Putamen (tissue), 1 donor: ENCODE data around the gene WDFY1.
"Not testable (repeated sequence)": the region's sequence is repeated elsewhere in the genome, so short reads cannot be mapped to it uniquely, and the experiment has no call there.

Source experiments
- DNase-seq: peaks from one replicate; pipeline ENCODE4 v3.0.0-alpha.2; 2016; ENCODE audit warnings: low spot score

The WDFY1 gene

GRCh38 chr2:223957092-223957851 is 12.1 kb upstream of the WDFY1 start, which contains the start of gene MRPL44:
Gene MRPL44 (plus strand): TSS chr2:223957463. CDS start chr2:223957473, 10 bp downstream.
- DNase-seq, result peak; percentile 97

DNA sequence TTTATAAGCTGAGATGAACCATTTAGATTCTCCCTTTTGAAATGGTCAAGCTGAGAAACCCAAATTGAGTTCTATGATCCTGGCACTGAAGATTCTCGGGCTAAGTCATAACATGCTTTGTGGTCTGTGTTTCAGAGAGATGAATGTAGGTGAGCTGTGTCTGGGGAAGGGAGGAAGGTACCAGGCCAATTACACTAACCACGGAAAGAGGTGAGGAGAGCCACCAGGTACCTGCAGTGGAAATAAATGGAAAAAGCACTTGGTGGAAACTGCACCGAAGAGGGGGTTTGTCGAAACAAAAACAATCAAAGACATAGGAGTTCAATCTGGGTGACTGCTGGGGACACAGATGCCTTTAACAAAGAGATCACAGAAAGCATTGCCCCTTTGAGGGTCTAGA is 11.2 kb upstream of the WDFY1 start:
- DNase-seq, result no peak

GRCh38 chr2:223954401-223954800 is 9.3 kb upstream of the WDFY1 start:
- DNase-seq, result no peak

GRCh38 chr2:223952280-223952968 is 7.3 kb upstream of the WDFY1 start:
- no peak for DNase-seq

DNA sequence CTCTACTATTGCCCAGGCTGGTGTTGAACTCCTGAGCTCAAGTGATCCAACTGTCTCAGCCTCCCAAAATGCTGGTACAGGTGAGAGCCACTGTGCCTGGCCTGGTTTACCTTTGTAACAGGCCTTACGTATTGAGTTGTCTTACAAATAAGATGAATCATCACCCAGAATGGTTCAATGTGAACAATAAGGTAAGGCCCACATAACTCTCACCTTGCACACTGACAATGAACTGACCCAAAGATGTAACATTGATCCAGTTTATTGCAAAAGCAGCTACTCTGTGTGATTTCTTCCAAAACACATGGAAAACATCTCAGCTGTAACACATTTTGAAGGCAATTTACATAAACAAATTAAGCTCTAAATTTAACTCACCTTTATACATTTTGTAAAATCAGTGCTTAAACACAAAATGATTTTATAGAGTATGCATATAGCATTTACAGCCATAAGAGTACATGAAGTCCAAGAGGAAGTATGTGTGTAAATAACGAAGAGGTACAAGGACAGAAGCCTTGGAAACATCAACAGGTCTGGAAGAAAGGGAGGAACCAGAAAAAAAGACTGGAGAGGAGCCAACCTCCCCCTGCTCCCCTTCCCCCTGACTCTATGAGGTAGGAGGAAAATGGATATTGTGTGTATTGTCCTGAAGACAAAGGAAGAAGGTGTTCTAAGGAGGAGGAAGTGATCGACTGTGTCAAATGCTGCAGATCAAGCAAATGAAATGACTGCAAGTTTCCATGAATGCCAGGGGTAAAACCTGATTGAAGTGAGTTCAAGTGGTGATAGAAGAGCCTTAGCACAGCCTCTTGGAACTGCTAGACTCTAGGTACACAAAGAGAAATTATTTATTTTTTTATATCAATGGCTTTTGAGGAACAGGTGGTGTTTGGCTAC is 5.6 kb upstream of the WDFY1 start:
- DNase-seq, result no peak

GRCh38 chr2:223949241-223949840 is 4.2 kb upstream of the WDFY1 start:
- no peak for DNase-seq

- DNase-seq, result no peak
Measured at GRCh38 chr2:223947711-223948205, 2.6 kb upstream of the WDFY1 start.

DNA sequence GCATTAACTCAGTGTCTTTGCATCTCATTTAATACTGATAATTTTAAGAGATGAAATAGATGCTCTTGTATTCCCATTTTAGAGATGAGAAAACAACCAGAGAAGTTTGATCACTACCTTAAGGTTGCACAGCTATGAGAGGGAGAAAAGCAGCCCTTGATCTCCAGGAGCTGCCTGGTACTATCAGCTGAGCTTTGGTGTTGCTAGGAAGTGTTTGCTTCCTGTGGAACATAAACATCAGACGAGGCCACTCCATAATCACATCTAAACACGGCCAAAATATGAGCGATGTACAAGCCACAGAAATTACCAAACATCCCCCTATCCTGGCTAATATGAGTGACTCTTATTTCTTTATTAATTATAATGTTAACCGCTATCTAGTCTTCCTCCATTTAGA is 620 bp upstream of the WDFY1 start:
- DNase-seq, result no peak

DNA sequence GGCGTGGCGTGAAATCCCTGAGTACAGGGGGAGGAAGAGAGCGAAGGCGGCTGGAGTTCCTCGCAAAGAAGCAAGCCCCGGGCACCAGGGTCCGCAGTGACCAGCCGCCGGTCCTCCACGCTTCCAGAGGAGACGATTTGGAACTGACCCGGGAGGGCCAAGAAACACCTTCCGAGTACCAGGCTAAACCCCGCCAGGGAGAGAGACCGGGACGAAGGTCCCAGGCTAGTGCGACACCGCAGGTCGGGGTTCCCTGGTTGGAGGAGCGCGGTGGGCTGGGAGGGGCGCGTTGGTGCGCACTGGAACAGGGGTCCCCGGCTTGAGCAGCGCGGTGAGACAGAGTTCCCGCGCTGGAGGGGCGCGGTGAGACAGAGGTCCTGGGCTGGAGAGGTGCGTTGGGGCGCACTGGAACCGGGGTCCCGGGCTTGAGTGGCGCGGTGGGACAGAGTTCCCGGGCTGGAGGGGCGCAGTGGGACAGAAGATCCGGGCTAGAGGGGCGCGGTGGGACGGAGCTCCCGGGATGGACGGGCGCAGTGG is 901 bp downstream of the WDFY1 start:
- DNase-seq, result no peak

DNA sequence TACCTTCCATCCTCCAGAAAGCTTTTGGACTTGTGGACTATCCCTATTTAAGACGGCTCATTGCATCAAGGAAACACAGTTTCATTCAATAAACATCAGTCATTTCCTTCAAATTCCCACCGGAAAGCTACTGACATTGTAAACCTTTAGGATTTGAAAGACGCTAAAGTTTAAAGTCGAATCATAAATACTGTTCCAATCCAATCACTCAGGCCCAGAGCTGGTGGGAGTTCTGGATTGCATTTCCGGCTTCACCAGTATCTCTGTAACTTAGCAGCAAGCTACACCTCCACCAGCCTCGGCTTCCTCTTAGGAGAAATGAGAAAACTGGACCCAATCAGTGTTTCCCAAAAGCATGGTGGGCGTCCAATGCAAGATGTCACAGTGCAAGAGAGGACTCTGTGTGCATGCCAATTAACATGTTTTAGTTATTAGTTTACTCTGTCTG is 1.6 kb downstream of the WDFY1 start:
- no peak for DNase-seq

DNA sequence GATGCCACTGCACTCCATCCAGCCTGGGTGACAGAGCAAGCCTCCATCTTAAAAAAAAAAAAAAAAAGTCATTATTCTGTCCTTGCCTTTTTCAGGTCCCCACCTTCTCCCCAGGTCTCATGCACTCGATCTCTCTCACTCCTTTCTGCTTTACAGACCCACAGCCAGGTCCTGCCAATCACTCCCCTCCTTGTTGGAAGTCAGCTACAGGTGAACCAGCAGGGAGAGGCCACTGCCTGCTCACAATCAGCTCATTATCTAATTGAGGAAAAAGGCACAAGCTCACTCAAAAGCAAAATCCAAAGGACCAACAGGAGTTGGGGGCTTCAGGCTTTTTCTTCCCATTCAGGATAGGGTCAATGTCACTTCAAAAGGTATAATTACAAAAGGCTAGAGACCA is 2.0 kb downstream of the WDFY1 start:
- no peak for DNase-seq

GRCh38 chr2:223941579-223942277 is 3.4 kb downstream of the WDFY1 start:
- DNase-seq, result no peak

GRCh38 chr2:223939438-223939837 is 5.7 kb downstream of the WDFY1 start:
- not testable (repeated sequence) for DNase-seq

DNA sequence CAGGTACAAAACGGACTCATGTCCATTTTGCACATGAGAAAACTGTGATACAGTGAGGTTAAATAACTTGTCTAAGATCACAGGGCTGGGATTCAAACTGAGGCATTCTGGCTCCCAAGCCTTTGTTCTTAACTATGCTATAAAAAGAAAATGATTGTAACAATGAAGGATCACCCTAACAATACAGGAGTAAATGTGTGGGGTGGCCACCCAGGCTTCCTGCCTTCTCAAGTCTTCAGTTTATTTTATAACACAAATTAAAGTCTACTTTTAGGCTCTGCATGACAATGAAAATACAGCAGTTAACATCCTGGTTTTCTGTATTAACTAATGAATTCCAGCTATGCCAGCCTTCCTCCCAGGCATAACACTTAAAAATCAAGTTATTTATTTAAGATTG is 7.6 kb downstream of the WDFY1 start:
- DNase-seq, result no peak

DNA sequence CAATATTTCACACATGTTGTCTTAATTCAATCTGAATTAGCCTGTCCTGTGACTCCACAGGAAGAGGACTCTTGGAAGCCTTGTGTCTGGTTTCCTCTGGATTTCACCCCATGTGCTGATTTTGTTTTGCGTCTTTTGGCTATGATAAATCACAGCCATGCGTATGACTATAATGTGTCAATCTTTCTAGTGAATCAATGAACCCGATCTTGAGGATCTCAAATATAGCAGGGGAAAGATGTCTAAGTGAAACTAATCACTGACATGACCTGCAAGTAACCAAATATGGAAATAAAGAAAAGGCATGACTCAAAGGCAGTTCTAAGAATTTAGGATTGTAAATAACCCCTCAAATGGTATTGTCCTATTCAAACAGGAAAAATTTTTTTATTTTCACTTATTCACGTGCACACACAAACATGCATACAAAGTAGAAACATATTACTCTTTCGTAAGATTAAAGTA is 8.2 kb downstream of the WDFY1 start:
- DNase-seq, result no peak

GRCh38 chr2:223935459-223936125 is 9.5 kb downstream of the WDFY1 start:
- no peak for DNase-seq

- DNase-seq, result no peak
Measured at GRCh38 chr2:223934870-223935269, 10.3 kb downstream of the WDFY1 start.

DNA sequence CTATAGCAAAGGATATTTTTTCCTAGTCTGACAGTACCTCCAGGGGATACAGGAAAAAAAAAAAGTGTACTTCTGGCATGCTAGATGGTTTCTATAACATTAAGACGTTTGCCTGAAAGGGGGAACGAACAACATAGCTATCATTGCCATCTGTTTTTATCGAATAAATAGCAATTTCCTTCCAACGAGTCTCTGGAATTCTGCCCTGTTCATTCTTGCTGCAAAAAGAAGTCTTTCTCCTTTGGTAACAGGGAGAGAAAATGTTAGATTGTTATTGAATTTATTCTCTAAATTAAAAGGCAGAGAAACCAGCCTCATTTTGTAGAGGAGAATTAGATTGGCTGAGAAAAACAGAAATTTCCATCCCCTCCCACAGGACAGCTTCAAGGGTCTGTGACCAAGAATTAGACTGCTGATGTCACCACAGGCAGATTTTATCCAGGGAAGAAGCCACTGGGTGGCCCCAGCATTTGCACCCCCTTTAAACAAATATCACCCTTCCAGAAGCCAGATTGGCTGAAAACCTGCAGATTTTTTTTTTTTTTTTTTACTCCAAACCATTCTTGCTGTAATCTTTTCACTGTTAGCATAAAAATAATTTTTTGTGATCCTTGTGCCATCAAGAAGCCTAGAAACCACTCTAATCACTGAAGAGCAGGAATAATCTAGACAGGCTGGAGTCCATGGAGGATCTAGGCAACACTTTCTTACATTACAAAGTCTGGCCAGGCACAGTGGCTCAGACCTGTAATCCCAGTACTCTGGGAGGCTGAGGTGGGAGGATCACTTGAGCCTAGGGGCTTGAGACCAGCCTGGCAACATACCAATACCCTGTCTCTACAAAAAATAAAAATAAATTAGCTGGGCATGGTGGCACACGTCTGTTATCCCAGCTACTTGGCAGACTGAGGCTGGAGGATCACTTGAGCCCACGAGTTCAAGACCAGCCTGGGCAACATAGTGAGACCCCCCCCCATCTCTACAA is 12.0 kb downstream of the WDFY1 start:
- no peak for DNase-seq
